H1 (cell line): ENCODE results near the gene CNOT6. TPM values are rescaled to one million over a fixed set of nuclear protein-coding genes. Genes with fewer than 3 reads are reported as not detected.

Experiments
- CTCF ChIA-PET: fragments of 300-600 bp; sonication (Branson Sonifier 250); formaldehyde crosslinking; loops from one replicate; lab custom pipeline; 2021; ENCODE audit not compliant: partially characterized antibody; lab: Charles Lee
- POLR2A ChIA-PET: fragments of 300-600 bp; sonication (Branson Sonifier 250); formaldehyde crosslinking; loops from one replicate; lab custom pipeline; 2021; ENCODE audit warnings: inconsistent platforms; ENCODE audit not compliant: partially characterized antibody; lab: Charles Lee
- DNase-seq, 2 experiments: peaks; one replicate each; pipeline versions ENCODE4 v3.0.0 to v3.0.0-alpha.2; 2010 to 2022; ENCODE audit warnings: low spot score in 2 of 2, low read depth in 1 of 2, mixed read lengths in 1 of 2
- FAIRE-seq: peaks from 2 replicates; lab custom pipeline; 2011; peaks lifted over from hg19 to GRCh38; lab: Jason Lieb, UNC
- H2AFZ ChIP-seq: 2 replicates; pipeline ENCODE4 v1.8.1; 2012; ENCODE audit warnings: low read length, inconsistent platforms
- H2AK5ac ChIP-seq: 2 replicates; pipeline ENCODE4 v1.6.1; 2013; ENCODE audit warnings: low read depth, low read length
- H2BK120ac ChIP-seq: replicated peaks from 2 replicates; pipeline ENCODE3; 2013; ENCODE audit warnings: low read depth, low read length, inconsistent platforms
- H2BK12ac ChIP-seq: 2 replicates; pipeline ENCODE4 v1.6.1; 2013; ENCODE audit warnings: low read depth, low read length
- H2BK15ac ChIP-seq: 2 replicates; pipeline ENCODE4 v1.6.1; 2013; ENCODE audit warnings: low read length
- H2BK20ac ChIP-seq: 2 replicates; pipeline ENCODE4 v1.6.1; 2013; ENCODE audit warnings: low read length
- H2BK5ac ChIP-seq: 2 replicates; pipeline ENCODE4 v1.6.1; 2013; ENCODE audit warnings: low read depth, low read length
- H3K14ac ChIP-seq: 2 replicates; pipeline ENCODE4 v1.6.1; 2013; ENCODE audit warnings: inconsistent platforms; ENCODE audit not compliant: insufficient read length
- H3K18ac ChIP-seq: 2 replicates; pipeline ENCODE4 v1.6.1; 2013; ENCODE audit warnings: low read length; ENCODE audit errors: extremely low read depth
- H3K23ac ChIP-seq: 2 replicates; pipeline ENCODE4 v1.6.1; 2013; ENCODE audit warnings: inconsistent platforms; ENCODE audit not compliant: insufficient read length
- H3K23me2 ChIP-seq: 2 replicates; pipeline ENCODE4 v1.6.1; 2013; ENCODE audit warnings: low read depth, low read length
- H3K27ac ChIP-seq: 2 replicates; pipeline ENCODE4 v1.6.1; 2011; ENCODE audit warnings: low read depth, low read length, inconsistent platforms
- H3K27me3 ChIP-seq, 4 experiments: replicated peaks in 1 of 4; 1 replicate in 1 of 4; 2 replicates in 3 of 4; pipeline versions ENCODE4 v1.6.1 to v1.8.1; 2011 to 2013; ENCODE audit warnings: low read length in 3 of 4, mild to moderate bottlenecking in 3 of 4, inconsistent platforms in 2 of 4, mixed read lengths in 2 of 4, moderate library complexity in 1 of 4; ENCODE audit not compliant: control insufficient read depth in 3 of 4, insufficient read depth in 3 of 4; ENCODE audit errors: extremely low read depth in 1 of 4
- H3K36me3 ChIP-seq, 4 experiments: 2 replicates each; pipeline versions ENCODE4 v1.6.1 to v1.8.1; 2011 to 2013; ENCODE audit warnings: mild to moderate bottlenecking in 4 of 4, low read length in 3 of 4, moderate library complexity in 2 of 4, control low read depth in 1 of 4, inconsistent platforms in 1 of 4; ENCODE audit not compliant: insufficient read depth in 4 of 4, control insufficient read depth in 2 of 4
- H3K4ac ChIP-seq: replicated peaks from 2 replicates; pipeline ENCODE3; 2013; ENCODE audit warnings: low read length, low read depth, mixed read lengths, inconsistent platforms; ENCODE audit not compliant: insufficient read length
- H3K4me1 ChIP-seq, 4 experiments: replicated peaks in 1 of 4; 1 replicate in 1 of 4; 2 replicates in 3 of 4; pipeline versions ENCODE4 v1.6.1 to v1.8.1; 2011 to 2013; ENCODE audit warnings: low read length in 3 of 4, inconsistent platforms in 2 of 4, mixed read lengths in 1 of 4; ENCODE audit not compliant: insufficient read depth in 4 of 4, control insufficient read depth in 3 of 4
- H3K4me2 ChIP-seq, 2 experiments: 2 replicates each; pipeline versions ENCODE4 v1.6.1 to v1.8.1; 2011 to 2013; ENCODE audit warnings: low read depth in 2 of 2, low read length in 2 of 2, control low read depth in 1 of 2, inconsistent platforms in 1 of 2, mild to moderate bottlenecking in 1 of 2; ENCODE audit not compliant: insufficient read depth in 1 of 2
- H3K4me3 ChIP-seq, 4 experiments: fragments of 200-600, 300-600 bp in 1 of 4; sonication (generic), shearing (Covaris generic), sonication (Bioruptor Twin) in 1 of 4; 2 replicates each; pipeline versions ENCODE4 v1.5.1 to v1.8.1; 2011 to 2016; ENCODE audit warnings: low read length in 4 of 4, low read depth in 3 of 4, control low read depth in 2 of 4, inconsistent platforms in 2 of 4, mild to moderate bottlenecking in 2 of 4, mixed read lengths in 1 of 4, moderate library complexity in 1 of 4; ENCODE audit not compliant: insufficient read depth in 2 of 4; ENCODE audit errors: extremely low read depth in 1 of 4
- H3K56ac ChIP-seq: replicated peaks from 2 replicates; pipeline ENCODE3; 2013; ENCODE audit warnings: low read depth, mild to moderate bottlenecking, mixed read lengths, low read length, inconsistent platforms; ENCODE audit not compliant: insufficient read length
- H3K79me1 ChIP-seq: 2 replicates; pipeline ENCODE4 v1.6.1; 2013; ENCODE audit warnings: low read depth, low read length, control low read depth
- H3K79me2 ChIP-seq, 2 experiments: 2 replicates each; pipeline versions ENCODE4 v1.6.1 to v1.8.1; 2012 to 2013; ENCODE audit warnings: low read length in 2 of 2, mild to moderate bottlenecking in 2 of 2, inconsistent platforms in 1 of 2; ENCODE audit not compliant: insufficient read depth in 2 of 2, control insufficient read depth in 1 of 2
- H3K9ac ChIP-seq, 4 experiments: replicated peaks in 1 of 4; 1 replicate in 1 of 4; 2 replicates in 3 of 4; pipeline versions ENCODE4 v1.6.1 to v1.8.1; 2011 to 2013; ENCODE audit warnings: low read depth in 3 of 4, low read length in 3 of 4, control low read depth in 2 of 4, mild to moderate bottlenecking in 2 of 4, moderate library complexity in 2 of 4, inconsistent platforms in 1 of 4; ENCODE audit errors: extremely low read depth in 1 of 4
- H3K9me3 ChIP-seq, 2 experiments: 2 replicates each; pipeline versions ENCODE4 v1.6.1 to v1.8.1; 2012 to 2013; ENCODE audit warnings: mild to moderate bottlenecking in 2 of 2, moderate library complexity in 2 of 2, control low read depth in 1 of 2, inconsistent platforms in 1 of 2, low read depth in 1 of 2, low read length in 1 of 2, mixed read lengths in 1 of 2; ENCODE audit not compliant: insufficient read depth in 2 of 2
- H4K20me1 ChIP-seq, 2 experiments: replicated peaks in 1 of 2; 2 replicates each; pipeline versions ENCODE3 to v1.8.1; 2011 to 2013; ENCODE audit warnings: inconsistent platforms in 2 of 2, low read length in 2 of 2, mild to moderate bottlenecking in 1 of 2; ENCODE audit not compliant: insufficient read depth in 2 of 2, control insufficient read depth in 1 of 2
- H4K5ac ChIP-seq: 2 replicates; pipeline ENCODE4 v1.6.1; 2013; ENCODE audit warnings: low read length, low read depth, mixed read lengths, inconsistent platforms; ENCODE audit not compliant: insufficient read length
- H4K8ac ChIP-seq: 2 replicates; pipeline ENCODE4 v1.8.0; 2013; ENCODE audit warnings: mild to moderate bottlenecking, moderate library complexity, low read length, inconsistent platforms; ENCODE audit not compliant: insufficient read depth; ENCODE audit errors: extremely low read depth
- H4K91ac ChIP-seq: replicated peaks from 2 replicates; pipeline ENCODE3; 2013; ENCODE audit warnings: low read length, mixed read lengths, inconsistent platforms; ENCODE audit not compliant: insufficient read length
- CBX8 ChIP-seq: fragments of 300-800, 300-1000 bp; sonication (generic); IDR thresholded peaks from 2 replicates; pipeline ENCODE4 v1.7.1; 2016; ENCODE audit warnings: low read depth, low read length, borderline replicate concordance
- CHD1 ChIP-seq: IDR thresholded peaks from 2 replicates; pipeline ENCODE4 v1.6.1; 2012; ENCODE audit warnings: low read depth, low read length, improper control_type of control experiment
- EGR1 ChIP-seq: IDR thresholded peaks from 2 replicates; pipeline ENCODE4 v1.6.1; 2011; ENCODE audit warnings: low read depth, low read length, borderline replicate concordance
- GTF2F1 ChIP-seq: IDR thresholded peaks from 2 replicates; pipeline ENCODE4 v1.6.1; 2012; ENCODE audit warnings: low read depth, low read length, improper control_type of control experiment, borderline replicate concordance
- KDM1A ChIP-seq: fragments of 200-600, 300-600 bp; sonication (generic); IDR thresholded peaks from 2 replicates; pipeline ENCODE4 v1.7.1; 2016; ENCODE audit warnings: mild to moderate bottlenecking, low read length, borderline replicate concordance
- KDM5A ChIP-seq: fragments of 200-600 bp; IDR thresholded peaks from 2 replicates; pipeline ENCODE4 v1.7.1; 2012; ENCODE audit warnings: mild to moderate bottlenecking, low read length, inconsistent platforms, mixed read lengths
- MAFK ChIP-seq: IDR thresholded peaks from 2 replicates; pipeline ENCODE4 v1.6.1; 2012; ENCODE audit warnings: low read depth, mild to moderate bottlenecking, improper control_type of control experiment, low read length
- NRF1 ChIP-seq: IDR thresholded peaks from 2 replicates; pipeline ENCODE4 v1.6.1; 2011; ENCODE audit warnings: mild to moderate bottlenecking, low read depth, low read length, improper control_type of control experiment
- RAD21 ChIP-seq, 2 experiments: IDR thresholded peaks in 1 of 2; conservative IDR thresholded peaks in 1 of 2; 2 replicates each; pipeline ENCODE4 v1.6.1; 2011; ENCODE audit warnings: low read depth in 2 of 2, low read length in 2 of 2, improper control_type of control experiment in 1 of 2, inconsistent platforms in 1 of 2, mild to moderate bottlenecking in 1 of 2, moderate library complexity in 1 of 2
- RBBP5 ChIP-seq: IDR thresholded peaks from 2 replicates; pipeline ENCODE4 v1.7.1; 2012; ENCODE audit warnings: low read depth, mild to moderate bottlenecking, inconsistent platforms, low read length, moderate library complexity, borderline replicate concordance
- WGBS, 2 experiments: shearing (Covaris generic) in 1 of 2; methylation state at CpG; one replicate each; pipeline versions ENCODE4 v1.1.6 to v1.1.7; 2013 to 2015; ENCODE audit warnings: low lambda C conversion rate in 2 of 2, mixed read lengths in 2 of 2, inconsistent platforms in 1 of 2, low coverage in 1 of 2, missing lambda C conversion rate in 1 of 2; ENCODE audit not compliant: insufficient replicate concordance in 2 of 2, insufficient coverage in 1 of 2, insufficient read length in 1 of 2; ENCODE audit errors: extremely low coverage in 1 of 2, missing lambda C conversion rate in 1 of 2; 5-methylcytosine and 5-hydroxymethylcytosine counted together
- polyA plus RNA-seq, 7 experiments: library from polyadenylated mRNA; depleted of rRNA in 3 of 7; stranded (reverse) in 5 of 7; unstranded in 2 of 7; fragments of >200 nt in 5 of 7; fragments of 200-250 nt in 2 of 7; gene quantifications; 1 replicate in 5 of 7; 2 replicates in 1 of 7; 4 replicates in 1 of 7; pipeline versions ENCODE4 v1.2.1 to v1.2.3, GENCODE V29; 2011 to 2013; ENCODE audit warnings: missing spikeins in 2 of 7, mixed read lengths in 2 of 7
- total RNA-seq: library from RNA; stranded (reverse); fragmentation: NEBNext Ultra II Directional; extraction: Animal tissue kit (Norgen Biotek cat#: 25700); gene quantifications from 2 replicates; pipeline ENCODE4 v1.2.1, GENCODE V29; 2021
- TF ChIP-seq, protein P1 (sequence below): IDR thresholded peaks from 2 replicates; pipeline ENCODE4 v1.6.1; 2012; ENCODE audit warnings: inconsistent platforms
- TF ChIP-seq, protein P2 (sequence below): IDR thresholded peaks from 2 replicates; pipeline ENCODE4 v1.6.1; 2012; ENCODE audit warnings: low read length, inconsistent platforms

The CNOT6 gene
- total and polyA plus RNA-seq, 2 of the 8 experiments (the other 6 are each of a cell fraction or from before 2014, with no cell fraction given), result 10.7 to 45.4 TPM

DNA sequence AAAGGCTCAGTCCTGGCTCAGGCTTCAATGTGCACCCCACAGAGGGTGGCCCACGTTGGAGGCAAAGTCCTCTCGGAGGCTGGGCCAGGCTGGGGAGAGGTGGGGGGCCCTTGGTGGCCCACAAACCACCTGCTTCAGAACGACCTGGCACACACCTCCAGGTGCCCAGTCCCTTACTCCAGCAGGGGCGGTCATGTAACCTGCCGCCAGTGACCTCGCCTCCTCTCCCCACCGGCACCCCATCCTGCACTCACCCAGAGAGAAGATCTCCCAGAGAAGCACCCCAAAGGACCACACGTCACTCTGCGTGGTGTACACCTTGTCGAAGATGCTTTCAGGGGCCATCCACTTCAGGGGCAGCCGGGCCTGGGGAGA, 119.6 kb downstream of the CNOT6 start:
- no peak overlapping the region for H3K56ac ChIP-seq
- H2BK120ac ChIP-seq, result no peak overlapping the region
- no peak overlapping the region for H2BK5ac ChIP-seq
- H2AK5ac ChIP-seq, result no peak overlapping the region
- no peak overlapping the region for H3K23ac ChIP-seq
- H4K8ac ChIP-seq, result no peak overlapping the region
- no peaks in the 10 kb centered on the region for H3K79me1 ChIP-seq
- H3K14ac ChIP-seq, result no peak overlapping the region
- H3K18ac ChIP-seq, result no peak overlapping the region
- peaks cover 0 to 1% of the 10 kb centered on the region in 2 experiments for H4K20me1 ChIP-seq
- H3K9me3 ChIP-seq, result no peaks in the 10 kb centered on the region
- H3K27me3 ChIP-seq, result peaks cover 0 to 12% (median 6%) of the 10 kb centered on the region in 4 experiments; a peak in 5 of 7 replicates
- no peak overlapping the region for H2BK15ac ChIP-seq
- H3K4ac ChIP-seq, result no peak overlapping the region
- H2BK12ac ChIP-seq, result no peak overlapping the region
- no peak overlapping the region for H4K5ac ChIP-seq
- FAIRE-seq, result no peak
- H2AFZ ChIP-seq, result no peak overlapping the region
- H3K4me2 ChIP-seq, result no peak overlapping the region
- H3K9ac ChIP-seq, result no peak overlapping the region
- 86% methylated on average over 11 of the region's 11 CpGs; no CpG with 5 or more reads in 1 of the 2 experiments for WGBS, 2 experiments
- no peaks in the 10 kb centered on the region for H3K36me3 ChIP-seq
- no peak overlapping the region for H3K27ac ChIP-seq
- H3K23me2 ChIP-seq, result peaks cover 3% of the 10 kb centered on the region; the same call in 1 of the 2 replicates
- no peaks in the 10 kb centered on the region for H3K79me2 ChIP-seq
- DNase-seq, result no peak
- H2BK20ac ChIP-seq, result no peak overlapping the region
- H3K4me3 ChIP-seq, result no peak overlapping the region
- H3K4me1 ChIP-seq, result no peaks in the 10 kb centered on the region; a peak in 1 of 7 replicates
- no peak overlapping the region for H4K91ac ChIP-seq
- ChIA-PET CTCF (interaction anchor here (1.0 to 2.0 kb wide), 2 partner anchors 8 to 11 kb away, joined by 3 to 5 read pairs; no protein-coding TSS in a partner anchor), POLR2A (interaction anchor here (1.0 kb wide), 1 partner anchor 10 kb away, joined by 3 read pairs; no protein-coding TSS in a partner anchor)
- no peak for TF ChIP-seq RAD21 (IDR thresholded peaks at IDR 0.05 in 1 of 2, conservative IDR thresholded peaks at IDR 0.05 in 1 of 2; ENCODE audit: low read depth in 2 of 2, low read length in 2 of 2)
- TF ChIP-seq KDM1A, result no peak
- no peak for TF ChIP-seq CBX8
- TF ChIP-seq RBBP5, result no peak
- TF ChIP-seq KDM5A, result no peak
- no peak for TF ChIP-seq MAFK
- TF ChIP-seq, protein P1, sequence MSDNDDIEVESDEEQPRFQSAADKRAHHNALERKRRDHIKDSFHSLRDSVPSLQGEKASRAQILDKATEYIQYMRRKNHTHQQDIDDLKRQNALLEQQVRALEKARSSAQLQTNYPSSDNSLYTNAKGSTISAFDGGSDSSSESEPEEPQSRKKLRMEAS, result no peak
- TF ChIP-seq NRF1, result no peak
- TF ChIP-seq, protein P2, sequence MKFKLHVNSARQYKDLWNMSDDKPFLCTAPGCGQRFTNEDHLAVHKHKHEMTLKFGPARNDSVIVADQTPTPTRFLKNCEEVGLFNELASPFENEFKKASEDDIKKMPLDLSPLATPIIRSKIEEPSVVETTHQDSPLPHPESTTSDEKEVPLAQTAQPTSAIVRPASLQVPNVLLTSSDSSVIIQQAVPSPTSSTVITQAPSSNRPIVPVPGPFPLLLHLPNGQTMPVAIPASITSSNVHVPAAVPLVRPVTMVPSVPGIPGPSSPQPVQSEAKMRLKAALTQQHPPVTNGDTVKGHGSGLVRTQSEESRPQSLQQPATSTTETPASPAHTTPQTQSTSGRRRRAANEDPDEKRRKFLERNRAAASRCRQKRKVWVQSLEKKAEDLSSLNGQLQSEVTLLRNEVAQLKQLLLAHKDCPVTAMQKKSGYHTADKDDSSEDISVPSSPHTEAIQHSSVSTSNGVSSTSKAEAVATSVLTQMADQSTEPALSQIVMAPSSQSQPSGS, result no peak
- no peak for TF ChIP-seq CHD1
- no peak for TF ChIP-seq EGR1
- TF ChIP-seq GTF2F1, result no peak
